HG03432 (cell line): ENCODE data around the gene CERS3.
"Not testable (repeated sequence)": the region's sequence is repeated elsewhere in the genome, so short reads cannot be mapped to it uniquely, and the experiment has no call there.

Experiments used
- ATAC-seq: cut with Tn5 transposase; IDR thresholded peaks from one replicate; pipeline ENCODE4 v1.9.1; 2021; ENCODE audit warnings: mild to moderate bottlenecking, moderate library complexity; ENCODE audit not compliant: unreplicated experiment

The CERS3 gene

DNA sequence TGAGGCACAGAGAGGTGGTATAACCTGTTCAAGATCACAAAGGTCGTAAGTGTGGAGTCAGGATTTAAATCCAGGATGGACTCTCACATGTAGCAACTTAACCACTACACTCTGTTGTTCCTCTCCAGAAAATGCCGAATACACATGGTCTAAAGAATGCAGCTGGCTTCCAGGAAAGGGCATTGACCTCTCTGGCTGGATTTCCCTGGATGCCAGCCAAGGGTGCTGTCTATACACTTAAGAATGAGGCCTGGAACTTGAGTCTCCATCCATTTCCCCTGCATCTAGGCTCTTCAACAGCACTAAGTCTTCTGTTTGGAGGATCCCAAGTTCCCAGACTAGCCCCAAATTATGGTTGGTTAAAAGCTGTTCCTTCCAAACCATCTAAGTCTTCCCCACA, 60.5 kb downstream of the CERS3 start:
- no peak for ATAC-seq

DNA sequence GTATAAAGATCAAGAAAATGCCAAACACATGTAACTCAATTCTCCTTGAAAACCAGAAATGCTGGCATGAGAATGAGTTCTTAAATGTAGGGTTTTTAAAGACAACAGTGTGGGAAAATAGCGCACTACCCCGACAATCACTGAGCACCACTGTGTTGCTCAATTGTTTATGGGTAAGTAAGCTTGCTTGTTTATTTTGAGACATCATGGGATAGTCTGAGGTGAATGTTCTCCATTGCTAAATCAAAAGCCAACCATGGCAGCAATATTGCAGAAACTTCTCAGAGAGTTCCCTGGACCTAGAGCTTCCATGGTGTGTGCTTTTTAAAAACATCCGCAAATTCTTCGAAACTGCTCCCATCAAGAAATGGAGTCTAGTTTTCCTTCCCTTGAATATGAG, 62.7 kb downstream of the CERS3 start:
- no peak for ATAC-seq

DNA sequence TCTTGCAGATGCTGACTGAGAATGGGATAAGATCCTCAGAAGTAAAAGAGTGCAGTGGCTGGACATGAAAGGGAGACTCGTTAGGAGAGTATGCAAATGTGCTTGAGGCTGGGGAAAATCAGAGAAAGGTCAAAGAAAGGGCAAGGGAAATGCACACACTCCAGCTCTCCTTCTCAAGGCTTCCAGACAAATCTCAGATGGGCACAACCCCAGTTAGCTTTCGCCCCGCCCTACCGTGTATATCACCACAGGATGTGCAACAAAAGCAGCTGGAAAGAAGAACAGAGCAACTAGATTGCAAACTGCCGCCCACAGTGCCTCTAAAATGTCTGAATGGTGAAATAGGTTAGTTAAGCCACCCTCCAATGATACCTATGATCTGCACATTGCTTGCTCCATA, 63.9 kb downstream of the CERS3 start:
- no peak for ATAC-seq

DNA sequence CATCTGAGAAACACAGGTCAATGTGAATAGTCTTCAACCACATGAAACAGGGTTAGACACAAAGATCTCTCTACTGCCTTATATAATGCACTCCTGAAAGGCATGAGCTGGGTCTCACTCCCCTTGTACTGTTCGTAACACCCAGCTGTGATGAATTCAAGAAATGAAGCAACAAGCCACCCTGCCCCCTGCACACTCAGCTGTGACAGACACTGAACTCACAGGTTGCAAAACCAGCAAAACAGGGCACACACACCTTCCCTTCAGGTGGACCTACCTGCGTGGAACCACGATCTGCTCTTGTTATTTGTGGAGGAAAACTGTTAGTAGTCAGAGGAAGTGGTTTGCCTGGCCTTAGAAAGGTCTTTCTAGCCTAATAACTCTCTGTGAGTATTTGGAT, 64.5 kb downstream of the CERS3 start:
- no peak for ATAC-seq

DNA sequence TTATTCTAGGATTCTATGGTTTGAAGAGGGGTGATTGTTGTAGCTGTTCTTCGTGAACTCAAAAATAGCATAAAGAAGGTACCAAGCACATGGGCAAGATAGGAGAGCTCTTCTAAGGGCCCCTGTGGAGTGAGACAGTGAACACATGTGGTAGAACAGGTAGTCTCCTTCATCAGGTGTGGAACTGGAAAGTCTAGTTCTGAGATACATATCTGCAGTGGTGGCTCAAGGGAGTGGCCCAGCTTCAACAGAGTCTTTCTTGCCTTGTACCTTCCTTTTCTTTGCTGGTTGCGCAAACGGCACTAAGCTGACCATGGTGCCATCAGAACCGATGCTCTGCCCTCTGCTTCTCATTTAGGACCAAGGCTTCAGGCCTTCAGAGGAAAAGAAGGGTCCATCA, 65.2 kb downstream of the CERS3 start:
- ATAC-seq, result no peak

DNA sequence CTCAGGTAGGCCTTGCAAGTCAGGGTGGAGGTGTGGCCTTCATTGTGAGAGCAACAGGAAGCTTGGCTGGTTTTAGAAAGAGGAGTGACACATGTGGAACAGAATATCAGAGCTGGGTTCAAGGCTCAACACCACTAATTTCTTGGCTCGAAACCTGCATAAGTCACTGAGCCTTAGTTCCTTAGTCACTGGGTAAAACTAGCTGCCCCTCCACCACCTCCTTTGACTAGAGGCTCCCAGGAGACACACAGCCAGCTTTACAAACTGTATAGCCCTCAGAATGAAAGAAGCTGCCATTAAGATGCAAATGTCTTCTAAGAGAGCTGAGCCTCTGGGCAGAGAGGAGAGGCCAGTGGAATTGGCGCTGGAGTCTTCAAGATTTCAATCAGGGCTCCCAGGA, 67.7 kb downstream of the CERS3 start:
- peak; percentile 53 for ATAC-seq

DNA sequence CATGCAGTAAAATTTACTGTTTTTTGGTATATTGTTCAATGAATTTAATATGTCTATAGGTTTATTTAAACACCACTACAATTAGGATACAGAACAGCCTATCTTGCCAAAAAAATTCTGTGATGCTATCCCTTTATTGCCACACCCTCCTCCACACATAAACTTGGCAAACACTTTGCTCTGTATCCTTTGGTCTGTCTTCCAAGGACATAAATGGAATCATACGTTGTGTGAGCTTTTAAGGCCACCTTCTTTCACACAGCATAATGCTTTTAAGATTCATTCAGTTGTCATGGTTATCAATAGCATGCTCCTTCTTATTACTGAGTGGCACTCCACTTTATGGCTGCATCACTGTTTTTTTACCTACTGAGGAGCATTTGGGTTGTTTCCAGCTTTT, 71.5 kb downstream of the CERS3 start:
- no peak for ATAC-seq

DNA sequence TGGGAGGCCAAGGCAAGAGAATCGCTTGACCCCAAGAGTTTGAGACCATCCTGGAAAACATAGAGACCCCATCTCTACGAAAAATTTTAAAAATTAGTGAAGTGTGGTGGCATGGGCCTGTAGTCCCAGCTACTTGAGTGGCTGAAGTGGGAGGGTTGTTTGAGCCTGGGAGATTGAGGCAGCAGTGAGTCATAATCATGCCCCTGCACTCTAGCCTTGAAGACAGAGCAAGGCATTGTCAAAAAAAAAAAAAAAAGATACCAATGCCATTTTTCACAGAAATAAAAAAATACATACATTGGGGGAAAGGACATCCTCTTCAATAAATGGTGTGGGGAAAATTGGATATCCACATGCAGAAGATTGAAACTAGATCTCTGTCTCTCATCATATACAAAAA, 74.6 kb downstream of the CERS3 start:
- ATAC-seq, result no peak

DNA sequence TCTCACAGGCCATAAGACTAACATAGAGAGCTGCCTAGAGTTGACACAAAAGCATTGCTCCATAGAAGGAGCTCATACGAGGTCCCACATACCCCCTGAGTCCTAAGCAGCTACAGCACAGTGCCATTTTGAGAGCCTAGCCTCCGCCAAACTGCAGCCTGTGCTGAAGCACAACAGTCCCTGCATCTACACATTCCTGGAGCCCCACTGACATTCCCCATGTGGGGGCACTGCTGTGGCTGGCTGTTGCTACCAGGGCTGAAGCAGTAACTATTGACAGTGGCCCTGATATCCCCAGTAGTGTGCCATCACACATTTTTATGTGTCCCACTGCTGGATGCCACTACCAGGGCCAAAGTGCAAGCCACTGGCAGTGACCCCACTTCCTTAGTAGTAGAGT, 80.3 kb downstream of the CERS3 start:
- ATAC-seq, result no peak

DNA sequence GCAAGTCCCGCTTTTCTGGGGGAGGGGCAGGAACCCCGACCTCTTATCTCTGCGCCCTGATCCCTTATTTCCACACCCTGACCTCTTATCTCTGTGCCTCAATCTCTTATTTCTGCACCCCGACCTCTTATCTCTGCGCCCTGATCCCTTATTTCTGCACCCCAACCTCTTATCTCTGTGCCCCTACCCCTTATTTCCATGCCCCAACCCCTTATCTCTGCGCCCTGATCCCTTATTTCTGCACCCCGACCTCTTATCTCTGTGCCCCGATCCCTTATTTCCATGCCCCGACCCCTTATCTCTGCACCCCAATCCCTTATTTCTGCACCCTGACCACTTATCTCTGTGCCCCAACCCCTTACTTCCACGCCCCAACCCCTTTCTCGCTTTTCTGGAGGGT, 87.7 kb downstream of the CERS3 start:
- ATAC-seq, result not testable (repeated sequence)

DNA sequence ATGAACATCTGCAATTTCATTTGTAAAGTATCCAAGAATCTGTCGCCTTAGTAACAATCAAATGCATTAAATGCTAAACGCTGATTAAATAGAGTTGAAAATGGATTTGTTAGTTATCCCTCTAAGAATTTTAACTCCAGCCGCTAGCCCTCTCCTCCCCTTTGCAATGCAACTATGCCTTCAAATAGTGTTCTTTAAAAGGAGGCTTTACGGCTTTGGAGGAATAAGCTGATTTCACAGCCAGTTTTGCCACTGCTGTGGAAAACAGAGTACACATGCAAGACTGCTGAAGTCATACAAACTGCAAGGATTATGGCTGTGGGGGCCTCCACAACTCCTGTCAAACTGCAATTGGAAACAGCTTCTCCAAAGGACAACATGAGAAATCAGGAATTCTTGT, 89.2 kb downstream of the CERS3 start:
- ATAC-seq, result no peak

DNA sequence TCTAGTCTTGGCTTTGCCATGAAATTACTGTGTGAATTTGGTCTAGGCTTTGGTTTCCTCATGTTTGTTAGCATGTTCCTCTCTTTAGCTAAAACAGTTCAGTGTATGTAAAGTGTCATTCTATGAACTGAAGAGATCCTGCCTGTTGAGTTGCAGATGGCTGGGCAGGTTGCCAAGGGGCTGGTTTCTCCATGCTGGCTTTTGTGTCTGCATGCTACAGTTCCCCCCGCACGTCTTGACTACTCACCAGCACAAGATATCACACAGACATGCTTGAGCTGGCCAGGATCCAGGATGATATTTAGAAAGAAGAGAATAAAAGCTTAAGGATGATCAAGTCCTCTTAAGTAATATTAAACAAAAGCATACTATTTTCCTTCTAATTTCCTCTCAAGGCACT, 90.2 kb downstream of the CERS3 start:
- ATAC-seq, result peak; percentile 51

DNA sequence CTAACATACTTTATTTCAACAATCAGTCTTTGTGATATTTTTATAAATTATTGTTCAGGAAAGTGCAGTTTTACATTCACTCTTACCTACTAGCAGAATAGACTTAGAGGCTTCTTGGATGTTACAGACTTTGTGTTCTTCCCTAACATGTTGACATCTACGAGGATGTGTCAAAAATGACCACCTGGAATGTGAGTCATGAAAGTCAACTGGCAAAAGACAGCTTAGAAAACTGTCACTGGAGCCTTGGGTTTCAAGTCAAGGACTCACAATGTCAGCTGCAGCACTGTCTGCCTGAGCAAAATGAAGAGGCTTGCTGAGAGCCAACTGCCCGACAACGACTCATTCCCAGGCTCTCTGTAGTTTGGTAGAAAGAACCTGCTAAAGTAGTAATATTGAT, 91.5 kb downstream of the CERS3 start:
- ATAC-seq, result no peak

DNA sequence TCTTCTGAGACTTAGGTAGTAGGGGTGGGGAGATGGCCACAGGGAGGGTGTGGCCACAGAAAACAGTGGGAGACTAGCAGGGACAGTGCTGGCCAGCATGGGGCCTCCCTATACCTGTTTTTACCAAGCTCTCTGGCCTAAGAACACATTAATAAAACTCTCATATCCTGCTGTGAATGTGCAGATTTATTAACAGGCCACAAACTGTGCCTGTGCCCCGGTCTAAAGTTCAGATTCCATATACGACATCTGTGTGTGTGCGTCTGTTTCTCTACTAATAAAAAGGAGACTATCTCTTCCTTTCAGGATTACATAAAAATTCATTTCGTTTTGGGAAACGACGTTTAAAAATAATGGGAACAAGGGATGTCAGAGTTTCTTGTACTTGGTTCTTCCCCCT, 94.2 kb downstream of the CERS3 start:
- ATAC-seq, result no peak

DNA sequence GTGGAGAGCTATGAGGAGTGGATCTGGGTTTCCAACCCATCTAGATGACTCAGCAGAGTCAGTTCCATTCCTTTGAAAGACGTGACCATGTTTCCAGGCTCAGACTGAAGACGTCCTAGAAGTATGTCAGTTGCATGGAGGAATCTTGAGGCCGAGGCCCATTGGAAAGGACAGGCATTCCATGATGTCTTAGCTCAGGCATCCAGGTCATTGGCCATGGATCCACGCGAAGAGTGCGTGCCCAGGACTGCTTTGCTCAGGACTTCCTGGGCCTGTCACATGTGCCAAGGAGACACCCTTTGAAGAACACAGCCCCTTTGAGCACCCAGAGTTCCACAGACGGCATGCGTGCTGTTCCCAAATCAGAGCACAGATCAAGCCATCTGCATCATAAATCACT, 94.7 kb downstream of the CERS3 start:
- no peak for ATAC-seq

DNA sequence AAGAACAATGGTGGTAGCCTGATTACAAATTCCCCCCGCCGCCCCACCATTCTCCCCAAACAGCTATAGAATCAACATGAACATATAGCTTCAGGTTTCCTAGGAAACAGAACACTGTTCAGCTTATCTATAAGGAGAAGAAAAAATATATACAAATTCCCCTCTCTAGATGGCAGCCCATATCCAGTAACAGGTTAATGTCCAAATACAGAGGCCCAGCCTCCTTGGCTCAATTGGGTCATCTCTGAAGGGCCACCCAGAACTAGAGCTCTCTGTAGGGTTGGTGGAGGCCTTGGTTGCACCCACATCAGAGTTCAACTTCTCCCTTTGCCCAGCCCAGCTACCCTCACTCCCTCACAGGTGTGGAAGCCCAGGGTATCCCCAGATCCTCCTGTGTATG, 95.4 kb downstream of the CERS3 start:
- no peak for ATAC-seq

DNA sequence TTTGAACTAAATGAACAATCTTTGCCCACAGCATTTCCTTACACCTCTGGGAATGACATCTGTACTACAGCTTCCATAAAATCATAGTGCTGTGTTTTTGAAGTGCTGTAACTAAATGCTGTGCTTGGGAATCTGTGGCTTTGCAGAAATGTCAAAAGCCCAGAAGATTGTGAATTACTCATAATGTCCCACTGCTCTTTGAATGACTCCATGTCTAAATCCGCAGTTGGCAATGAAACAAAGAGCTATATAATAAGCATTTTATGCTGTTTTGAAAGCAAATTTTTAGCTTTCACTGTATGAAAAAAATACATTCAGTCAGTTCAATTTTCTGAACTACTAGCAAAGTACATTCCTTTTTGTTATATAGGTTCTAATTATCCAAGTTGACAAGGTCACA, 98.3 kb downstream of the CERS3 start:
- ATAC-seq, result no peak

DNA sequence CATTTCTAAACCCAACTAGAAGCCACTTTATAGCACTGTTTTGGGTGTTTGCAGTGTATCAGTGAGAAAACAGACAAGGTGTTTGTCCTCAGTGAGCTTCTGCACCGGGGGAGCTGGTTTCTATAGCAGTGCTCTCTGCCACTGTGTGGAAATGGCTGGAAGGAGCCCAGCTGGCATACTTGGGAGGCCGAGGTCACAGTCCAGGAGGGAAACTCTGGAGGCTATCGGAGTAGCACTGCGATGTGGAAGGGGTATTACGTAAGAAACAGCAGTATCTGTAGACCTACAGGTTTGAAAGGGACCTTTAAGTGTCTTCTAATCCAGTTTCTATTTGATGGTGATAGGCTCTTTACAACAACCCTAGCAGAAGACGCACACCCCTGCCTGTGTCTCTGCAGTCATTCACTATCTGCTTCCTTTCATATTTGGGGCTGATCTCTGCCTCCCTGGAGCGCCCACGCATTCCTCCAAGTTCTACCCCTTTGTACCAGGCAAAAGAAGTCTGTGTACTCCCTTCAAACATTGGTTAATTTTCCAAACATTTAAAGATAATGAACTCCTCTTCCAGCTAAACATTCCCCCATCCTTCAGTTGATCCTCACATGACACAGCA, 99.5 kb downstream of the CERS3 start:
- no peak for ATAC-seq

DNA sequence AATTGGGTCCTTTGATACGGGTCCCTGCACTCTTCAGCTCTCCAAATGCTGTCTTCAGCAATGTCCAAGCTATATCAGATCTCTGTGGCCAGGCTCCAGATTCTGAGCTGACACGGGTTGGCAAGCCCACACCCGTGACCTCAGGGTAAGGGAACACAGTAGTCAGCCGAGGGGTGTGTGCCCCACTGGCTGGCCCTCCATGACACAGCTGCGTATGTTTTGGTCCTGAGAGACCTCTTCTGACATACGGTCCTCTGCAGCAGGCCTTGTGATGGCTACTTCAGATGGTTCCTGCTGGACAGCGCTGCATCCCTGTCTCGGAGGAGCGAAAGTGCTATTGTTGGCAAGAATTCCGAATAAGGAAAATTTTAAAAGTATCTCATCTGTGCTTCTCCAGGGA, 101.8 kb downstream of the CERS3 start:
- ATAC-seq, result no peak

DNA sequence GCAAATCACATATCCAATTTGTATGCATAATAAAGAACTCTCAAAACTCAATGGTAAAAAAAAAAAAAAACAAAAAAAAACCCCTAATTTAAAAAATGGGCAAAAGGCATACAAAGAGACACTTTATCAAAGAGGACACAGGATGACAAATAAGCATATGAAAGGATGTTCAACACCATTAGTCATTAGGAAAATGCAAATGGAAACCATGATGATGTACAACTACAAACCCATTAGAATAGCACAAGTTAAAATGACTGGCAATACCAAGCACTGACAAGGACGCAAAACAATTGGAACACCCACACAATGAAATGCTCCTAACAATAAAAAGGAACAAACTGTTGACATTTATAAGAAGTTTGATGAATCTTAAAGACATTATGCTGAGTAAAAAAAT, 123.6 kb downstream of the CERS3 start:
- no peak for ATAC-seq

DNA sequence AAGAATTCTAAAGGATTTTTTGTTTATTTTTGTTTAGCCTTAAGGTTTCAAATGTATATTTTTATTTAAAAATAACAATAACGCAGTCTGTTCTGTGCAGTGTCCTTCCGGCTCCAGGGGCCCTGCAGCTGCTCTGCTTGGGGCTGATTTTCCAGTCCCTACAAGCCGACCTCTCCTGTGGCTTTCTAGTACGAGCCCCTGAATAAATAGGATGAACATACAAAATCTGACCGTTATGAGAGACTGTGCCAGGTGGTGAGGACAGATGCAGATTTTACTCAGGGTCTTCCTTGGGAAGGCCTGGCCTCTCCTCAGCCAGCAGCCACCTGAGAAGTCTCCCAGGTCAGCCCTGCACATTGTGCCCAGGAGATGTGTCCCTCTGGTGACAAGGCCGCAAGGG, 127.8 kb downstream of the CERS3 start:
- no peak for ATAC-seq

DNA sequence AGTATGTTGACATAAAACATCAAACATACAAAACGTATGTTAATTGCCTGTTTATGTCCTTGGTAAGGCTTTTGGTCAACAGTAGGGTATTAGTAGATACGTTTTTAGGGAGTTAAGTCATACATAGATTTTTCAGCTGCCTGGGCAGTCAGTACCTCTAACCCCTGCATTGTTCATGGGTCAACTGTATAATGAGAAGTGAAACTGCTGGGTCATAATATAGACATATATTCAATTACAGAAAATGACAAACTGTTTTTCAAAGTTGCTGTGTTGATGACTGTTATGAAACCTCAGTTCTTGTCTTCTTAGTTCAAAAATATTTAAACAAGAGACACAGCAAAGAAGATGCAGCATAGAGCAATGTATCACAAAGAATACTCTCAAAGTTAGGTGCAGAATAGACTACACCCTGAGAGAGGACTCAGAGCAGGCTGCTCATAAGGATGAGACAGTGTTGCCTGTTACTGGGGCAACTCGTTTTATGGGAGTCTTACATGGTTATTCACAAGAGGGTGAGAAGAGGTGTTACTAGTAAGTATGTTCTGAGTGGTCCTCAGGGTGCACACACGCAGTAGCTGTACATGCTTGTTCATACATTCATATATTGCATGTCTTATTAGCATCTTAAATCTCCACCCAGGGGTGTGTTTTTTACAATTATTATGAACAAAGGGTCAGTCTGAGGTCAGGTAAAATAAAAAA, 133.9 kb downstream of the CERS3 start:
- no peak for ATAC-seq

DNA sequence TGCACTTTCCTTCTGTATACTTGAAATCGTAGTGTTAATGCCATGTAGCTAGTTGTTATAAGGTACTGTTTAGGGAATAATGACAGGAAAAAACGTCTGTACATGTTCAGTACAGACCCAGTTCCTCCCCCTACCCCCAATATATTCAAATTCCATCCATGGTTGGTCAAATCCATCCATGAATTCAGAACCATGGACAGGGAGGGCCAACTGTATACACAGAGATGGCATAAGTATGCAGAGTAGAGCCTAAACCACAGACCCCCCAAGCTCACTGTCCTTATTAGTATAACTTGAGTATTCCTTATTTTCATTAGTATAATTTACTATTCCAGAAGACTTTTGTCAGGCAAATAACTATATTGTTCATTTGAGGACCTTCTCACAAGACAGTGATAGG, 135.7 kb downstream of the CERS3 start:
- ATAC-seq, result no peak
